OCI-LY1 (cell line): ENCODE measurements around the gene HDAC9.

Experiments
- EZH2 ChIP-seq: fragments of 200-600 bp; sonication (generic), shearing (Covaris generic); IDR thresholded peaks from 2 replicates; pipeline ENCODE4 v1.8.0; 2017; ENCODE audit warnings: borderline replicate concordance, mixed run types, mild to moderate bottlenecking, antibody characterized with exemption, low read length, moderate library complexity, mixed read lengths
- TF ChIP-seq, protein P1 (sequence below): fragments of 200-600 bp; sonication (generic), shearing (Covaris generic); IDR thresholded peaks from 2 replicates; pipeline ENCODE4 v1.5.1; 2017; ENCODE audit warnings: mild to moderate bottlenecking, antibody characterized with exemption, low read length, moderate library complexity, mixed read lengths

DNA sequence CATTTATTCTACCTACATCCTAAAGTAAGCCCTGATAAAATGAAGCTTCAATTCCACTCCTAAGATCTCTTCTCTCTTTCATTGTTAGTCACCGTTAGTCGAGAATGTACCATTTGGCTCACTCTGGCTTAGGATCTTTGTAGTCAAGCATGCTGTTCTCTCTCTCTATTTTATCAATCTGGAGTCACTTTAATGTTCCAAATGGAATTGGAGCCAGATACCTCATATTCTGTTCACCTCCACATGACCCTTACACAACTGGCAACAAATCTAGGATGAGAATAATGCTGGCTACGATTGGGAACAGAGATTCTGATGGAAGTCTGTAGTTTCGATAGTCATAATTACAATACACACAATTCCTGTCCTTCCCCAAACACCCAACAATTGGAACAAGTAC, 408.1 kb downstream of the HDAC9 start:
- TF ChIP-seq, protein P1, sequence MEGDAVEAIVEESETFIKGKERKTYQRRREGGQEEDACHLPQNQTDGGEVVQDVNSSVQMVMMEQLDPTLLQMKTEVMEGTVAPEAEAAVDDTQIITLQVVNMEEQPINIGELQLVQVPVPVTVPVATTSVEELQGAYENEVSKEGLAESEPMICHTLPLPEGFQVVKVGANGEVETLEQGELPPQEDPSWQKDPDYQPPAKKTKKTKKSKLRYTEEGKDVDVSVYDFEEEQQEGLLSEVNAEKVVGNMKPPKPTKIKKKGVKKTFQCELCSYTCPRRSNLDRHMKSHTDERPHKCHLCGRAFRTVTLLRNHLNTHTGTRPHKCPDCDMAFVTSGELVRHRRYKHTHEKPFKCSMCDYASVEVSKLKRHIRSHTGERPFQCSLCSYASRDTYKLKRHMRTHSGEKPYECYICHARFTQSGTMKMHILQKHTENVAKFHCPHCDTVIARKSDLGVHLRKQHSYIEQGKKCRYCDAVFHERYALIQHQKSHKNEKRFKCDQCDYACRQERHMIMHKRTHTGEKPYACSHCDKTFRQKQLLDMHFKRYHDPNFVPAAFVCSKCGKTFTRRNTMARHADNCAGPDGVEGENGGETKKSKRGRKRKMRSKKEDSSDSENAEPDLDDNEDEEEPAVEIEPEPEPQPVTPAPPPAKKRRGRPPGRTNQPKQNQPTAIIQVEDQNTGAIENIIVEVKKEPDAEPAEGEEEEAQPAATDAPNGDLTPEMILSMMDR: no peak
- TF ChIP-seq EZH2: no peak
